ENCODE results near the gene CHST8. TPM values are rescaled to one million over a fixed set of nuclear protein-coding genes. Genes with fewer than 3 reads are reported as not detected.
"Not testable (repeated sequence)": the region's sequence is repeated elsewhere in the genome, so short reads cannot be mapped to it uniquely, and the experiment has no call there.

CHST8 gene
- total RNA-seq, 1 experiment from 2014 or later, result not detected

DNA sequence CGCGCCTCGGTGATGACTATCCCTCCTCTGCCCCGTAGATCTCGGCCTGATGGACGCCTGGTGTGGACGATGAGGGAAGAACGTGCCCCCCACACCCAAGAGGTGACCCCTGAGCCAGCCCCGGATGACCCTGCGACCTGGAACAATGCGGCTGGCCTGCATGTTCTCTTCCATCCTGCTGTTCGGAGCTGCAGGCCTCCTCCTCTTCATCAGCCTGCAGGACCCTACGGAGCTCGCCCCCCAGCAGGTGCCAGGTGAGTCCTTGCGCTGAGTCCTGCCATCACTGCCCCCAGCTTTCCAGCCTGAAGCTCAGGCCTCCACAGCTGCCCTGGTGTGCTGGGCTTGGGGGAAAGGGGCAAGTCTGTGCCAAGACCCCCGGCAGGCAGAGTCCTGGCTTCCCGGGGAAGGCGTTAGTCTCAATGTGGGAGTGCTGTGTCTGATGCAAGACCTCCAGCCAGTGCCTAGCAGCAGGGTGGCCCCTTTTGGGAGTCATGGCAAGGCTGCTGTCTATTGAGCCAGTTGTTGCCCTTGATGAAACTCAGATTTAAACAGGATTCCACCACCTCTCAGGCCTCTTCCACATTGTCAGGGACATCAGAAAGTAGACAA, 67.5 kb downstream of the CHST8 start:
- DNase-seq (ENCODE audit: low read depth), result no peak

- no peak for DNase-seq (ENCODE audit: low read depth)
Observed at GRCh38 chr19:33689868-33690267, 68.1 kb downstream of the CHST8 start.

GRCh38 chr19:33690378-33691029, 68.8 kb downstream of the CHST8 start:
- DNase-seq (ENCODE audit: low read depth), result no peak

GRCh38 chr19:33691030-33691427, 69.3 kb downstream of the CHST8 start:
- no peak for DNase-seq (ENCODE audit: low read depth)

GRCh38 chr19:33691736-33692135, 70.0 kb downstream of the CHST8 start:
- no peak for DNase-seq (ENCODE audit: low read depth)

GRCh38 chr19:33693678-33694077, 71.9 kb downstream of the CHST8 start:
- no peak for DNase-seq (ENCODE audit: low read depth)

- not testable (repeated sequence) for DNase-seq (ENCODE audit: low read depth)
Observed at GRCh38 chr19:33695547-33695946, 73.8 kb downstream of the CHST8 start.

DNA sequence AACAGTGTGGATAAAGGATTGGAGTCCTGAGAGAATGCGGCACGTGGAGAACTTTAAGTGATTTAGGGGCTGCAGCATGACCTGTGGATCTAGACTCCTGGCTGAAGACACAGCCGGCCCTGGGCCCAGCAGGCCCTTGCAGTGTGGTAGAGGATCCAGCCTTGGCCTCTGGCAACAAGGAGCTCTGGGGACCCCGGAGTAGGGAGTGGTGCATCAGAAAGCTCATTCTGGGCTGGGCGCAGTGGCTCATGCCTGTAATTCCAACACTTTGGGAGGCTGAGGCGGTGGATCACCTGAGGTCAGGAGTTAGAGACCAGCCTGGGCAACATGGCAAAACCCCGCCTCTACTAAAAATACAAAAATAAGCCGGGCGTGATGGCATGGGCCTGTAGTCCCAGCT, 76.0 kb downstream of the CHST8 start:
- no peak for DNase-seq (ENCODE audit: low read depth)

- DNase-seq (ENCODE audit: low read depth), result no peak
Observed at GRCh38 chr19:33698576-33699435, 77.1 kb downstream of the CHST8 start.

DNA sequence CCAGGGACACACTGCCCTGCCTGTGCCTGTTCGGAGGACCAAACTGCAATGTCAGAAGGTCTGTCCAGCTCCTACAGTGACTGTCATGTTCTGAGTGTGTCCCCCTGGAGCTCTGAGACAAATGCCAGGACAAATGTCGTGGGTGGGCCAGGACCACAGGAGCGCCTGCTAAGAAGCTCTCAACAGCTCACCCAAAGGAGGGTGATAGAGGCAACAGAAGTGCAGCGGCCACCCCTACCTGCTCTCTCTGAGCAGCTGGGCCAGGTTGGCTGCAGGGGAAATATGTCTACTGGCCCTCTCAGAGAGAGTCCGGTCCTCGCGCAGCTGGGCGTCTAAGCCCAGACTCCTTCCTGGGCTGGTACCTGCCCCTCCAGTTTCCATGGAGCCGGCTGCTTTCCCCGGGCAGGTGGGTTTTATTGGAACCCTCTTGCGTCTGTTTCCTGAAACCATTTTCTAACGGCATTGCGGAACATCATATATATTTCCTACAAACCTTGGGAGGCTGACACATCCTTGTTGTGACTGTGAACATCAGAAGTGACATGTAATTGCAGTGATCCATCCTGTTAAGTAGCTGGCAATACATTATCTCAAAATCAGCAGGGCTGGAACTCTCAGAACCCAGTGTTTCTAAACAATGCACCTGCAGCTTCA, 78.1 kb downstream of the CHST8 start:
- no peak for DNase-seq (ENCODE audit: low read depth)

GRCh38 chr19:33700408-33701013, 78.8 kb downstream of the CHST8 start:
- DNase-seq (ENCODE audit: low read depth), result no peak

DNA sequence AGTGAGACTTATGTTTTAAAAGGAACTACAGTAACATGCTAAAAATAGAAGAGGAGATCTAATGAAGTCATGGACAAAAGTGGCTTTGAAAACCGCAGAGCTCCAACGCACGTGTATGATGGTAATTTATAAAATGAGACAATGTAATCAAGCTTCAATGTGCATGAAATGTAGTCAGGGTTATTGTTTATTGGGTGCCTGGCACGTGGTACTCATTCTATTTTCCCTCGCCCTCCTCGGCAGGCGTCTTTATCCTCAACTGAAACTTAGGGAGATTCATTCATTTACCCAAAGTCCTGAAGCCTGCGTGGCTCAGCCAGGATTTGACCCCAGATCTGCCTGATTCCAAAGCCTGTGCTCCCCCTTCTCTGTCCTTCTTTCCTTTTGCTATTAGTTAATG, 79.8 kb downstream of the CHST8 start:
- DNase-seq (ENCODE audit: low read depth), result no peak

DNA sequence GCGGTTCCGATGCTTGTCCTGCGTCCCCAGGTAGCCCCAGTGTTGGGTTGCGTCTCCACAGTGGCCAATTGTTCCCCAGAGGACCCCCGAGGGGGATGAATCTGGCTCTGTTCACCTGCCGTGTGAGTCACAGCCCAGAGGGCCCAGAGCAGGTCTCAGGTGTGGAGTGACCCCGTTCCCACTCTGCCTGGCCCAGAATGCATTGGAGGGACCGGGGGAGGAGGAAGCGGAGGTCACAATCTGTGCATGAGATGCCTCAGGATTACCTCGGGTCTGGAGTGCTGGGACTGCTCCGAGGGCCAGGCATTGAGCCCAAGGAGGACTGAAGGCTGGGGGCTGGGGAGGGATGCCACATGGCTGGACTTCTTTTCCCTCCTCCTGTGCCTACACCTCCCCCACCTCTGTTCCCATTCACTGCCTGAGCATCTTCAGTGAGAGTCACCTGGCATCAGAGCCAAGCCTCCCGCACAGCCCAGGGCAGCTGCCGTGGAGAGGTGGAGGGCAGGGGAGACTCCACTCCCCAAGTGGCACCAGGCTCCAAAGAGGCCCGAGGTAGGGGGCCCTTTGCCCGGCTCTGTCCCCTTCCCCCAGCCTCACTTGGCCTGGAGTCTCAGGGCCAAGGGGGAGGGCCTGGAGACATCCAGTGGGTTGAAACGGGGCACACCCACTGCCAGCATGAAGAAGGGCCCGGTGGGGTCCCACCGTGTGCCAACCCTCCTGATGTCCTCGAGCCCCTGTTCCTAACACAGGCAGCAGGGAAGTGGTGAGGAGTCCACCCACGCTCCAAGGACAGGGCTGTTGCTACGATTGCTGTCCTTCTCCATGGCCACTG, 81.1 kb downstream of the CHST8 start:
- no peak for DNase-seq (ENCODE audit: low read depth)

DNA sequence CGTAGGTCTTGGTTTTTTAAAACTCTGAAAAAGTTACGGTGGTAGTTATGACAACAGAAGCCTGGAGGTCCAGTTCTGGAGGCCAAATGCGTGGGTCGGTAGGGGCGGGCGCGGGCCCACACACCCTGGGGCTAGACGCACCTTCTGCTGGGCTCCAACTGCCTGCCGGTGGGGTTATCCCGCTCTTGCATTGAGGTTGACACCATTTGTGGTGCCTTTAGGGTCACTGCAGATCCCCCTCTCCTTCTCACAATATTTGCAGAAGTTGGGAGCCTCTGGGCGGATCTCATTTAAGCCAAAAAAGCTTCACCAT, 81.6 kb downstream of the CHST8 start:
- no peak for DNase-seq (ENCODE audit: low read depth)

DNA sequence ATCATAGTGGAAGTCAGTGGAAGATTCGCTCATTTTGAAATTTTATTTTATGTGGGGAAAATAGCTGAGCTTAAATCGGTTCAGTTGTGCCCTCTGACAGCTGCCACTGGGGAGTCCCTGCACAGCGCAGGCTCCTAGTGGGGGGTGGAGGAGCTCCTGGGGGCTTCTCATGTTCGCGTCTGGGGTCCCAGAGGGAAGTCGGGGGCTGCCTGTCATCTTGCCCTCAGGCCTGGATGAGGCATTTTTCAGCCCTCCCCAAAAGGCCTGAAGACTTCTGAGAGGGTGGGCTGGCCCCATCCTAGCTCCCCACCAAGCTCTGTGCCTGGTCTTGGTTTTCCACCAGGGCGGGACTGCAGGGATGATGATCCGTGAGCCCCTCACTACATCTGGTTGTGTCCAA, 82.1 kb downstream of the CHST8 start:
- no peak for DNase-seq (ENCODE audit: low read depth)

- DNase-seq (ENCODE audit: low read depth), result no peak
Observed at GRCh38 chr19:33704271-33704670, 82.5 kb downstream of the CHST8 start.

- no peak for DNase-seq (ENCODE audit: low read depth)
Observed at GRCh38 chr19:33705090-33705847, 83.5 kb downstream of the CHST8 start.

DNA sequence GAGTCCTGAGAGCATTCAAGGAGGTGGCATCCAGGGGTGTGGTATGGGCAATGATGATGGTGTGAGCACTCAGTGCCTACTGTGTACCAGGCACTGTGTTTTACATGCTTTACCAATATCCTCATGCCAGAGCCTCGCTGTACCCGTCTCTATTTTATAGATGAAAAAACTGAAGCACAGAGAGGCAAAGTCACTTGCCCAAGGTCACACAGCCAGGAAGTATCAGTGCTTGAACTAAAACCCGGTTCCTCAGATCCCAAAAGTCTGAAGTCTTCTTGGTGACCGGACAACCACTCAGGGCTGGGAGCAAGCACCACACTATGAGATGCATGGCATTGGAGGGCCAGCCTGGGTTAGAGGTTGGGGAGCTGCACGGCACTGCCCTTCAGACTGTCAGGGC, 84.1 kb downstream of the CHST8 start:
- no peak for DNase-seq (ENCODE audit: low read depth)

DNA sequence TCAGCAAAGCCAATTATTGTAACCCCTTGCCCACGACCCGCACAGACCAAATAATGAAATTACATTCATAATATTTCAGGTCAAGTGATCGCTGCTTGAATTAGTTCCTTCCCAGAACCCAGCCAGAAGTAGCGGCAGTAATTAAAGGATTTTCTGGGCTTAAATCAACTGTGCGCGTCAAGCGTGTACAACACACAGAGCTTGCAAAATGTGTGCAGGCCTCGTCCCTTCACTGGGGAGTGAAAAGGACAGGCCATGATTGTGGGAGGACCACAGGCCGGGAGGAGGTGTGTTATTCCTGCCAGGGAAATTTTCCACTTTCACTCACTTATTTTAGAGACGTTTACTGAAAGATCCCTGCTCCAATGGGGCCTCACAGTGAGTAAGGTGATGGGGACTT, 84.9 kb downstream of the CHST8 start:
- no peak for DNase-seq (ENCODE audit: low read depth)

DNA sequence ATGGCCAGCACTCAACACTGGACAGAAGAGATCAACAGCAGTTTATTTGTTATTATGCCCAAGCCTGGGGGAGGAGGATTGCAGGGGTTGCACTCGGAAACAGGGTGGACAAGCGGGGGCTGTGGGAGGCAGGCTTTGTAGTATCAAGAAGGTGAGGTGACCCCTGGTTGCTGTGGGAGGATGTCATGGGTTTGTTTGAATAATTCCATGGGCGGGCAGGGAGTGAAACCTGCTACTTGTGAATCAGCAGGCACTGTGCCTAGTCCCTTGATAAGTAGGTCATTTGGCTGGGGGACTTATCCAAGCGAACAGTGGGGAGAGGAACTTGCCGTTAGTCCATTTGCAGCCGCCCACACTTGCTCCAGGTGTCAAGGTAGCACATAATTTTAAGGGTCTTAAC, 90.5 kb downstream of the CHST8 start:
- no peak for DNase-seq (ENCODE audit: low read depth)

DNA sequence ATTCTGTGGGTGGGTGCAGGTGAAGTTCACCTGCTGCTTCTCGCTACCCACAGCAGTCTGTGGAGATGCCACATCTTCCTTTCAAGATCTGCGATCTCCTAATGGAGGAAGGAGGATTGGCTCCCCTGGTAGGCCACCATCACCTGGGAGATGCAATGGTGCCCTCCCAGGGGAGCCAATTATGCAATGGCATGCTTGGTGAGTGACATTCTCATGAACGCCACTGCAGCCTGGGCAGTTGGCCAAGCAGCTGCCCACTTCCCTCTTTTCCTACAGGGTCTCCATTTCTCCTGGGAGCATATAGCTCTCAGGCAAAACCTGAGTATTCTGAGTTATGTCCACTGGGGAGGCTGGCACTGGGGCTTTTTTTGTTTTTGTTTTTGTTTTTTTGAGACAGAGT, 91.4 kb downstream of the CHST8 start:
- DNase-seq (ENCODE audit: low read depth), result no peak

Measured in RPMI7951 (cell line).